ENCODE results near the gene MTUS2.

GRCh38 chr13:29483211-29483610 lies 663.1 kb downstream of the MTUS2 start:
- TF ChIP-seq POLR2A (IDR thresholded peaks at IDR 0.05), result no peak
- no peak for TF ChIP-seq CTCF (IDR thresholded peaks at IDR 0.05)

Measured in body of pancreas (tissue), 4 donors.